HepG2 (cell line): ENCODE data around the gene TXNRD1. TPM values are rescaled to one million over a fixed set of nuclear protein-coding genes. Genes with fewer than 3 reads are reported as not detected.

ENCODE experiments used
- ATAC-seq: fragments of 200-7000 bp; cut with Tn5 transposase; 3 replicates; pipeline ENCODE4 v1.9.1; 2020; ENCODE audit warnings: mild to moderate bottlenecking, moderate library complexity
- BruUV-seq: library from RNA; stranded (reverse); fragments of 400-500 nt; replicated peaks from 2 replicates; lab custom pipeline; 2021; lab: Mats Ljungman, UMichigan
- CTCF ChIA-PET: fragments of 300-600 bp; formaldehyde crosslinking; extraction: SDS; loops from one replicate; lab custom pipeline; 2021; ENCODE audit warnings: low total read pairs, inconsistent platforms, low intra/inter-chr PET ratio; lab: Yijun Ruan, JAX
- POLR2A ChIA-PET: fragments of 350-600 bp; sonication (Branson Sonifier 250); formaldehyde crosslinking; loops from one replicate; lab custom pipeline; 2020; ENCODE audit warnings: antibody characterized with exemption, inconsistent platforms; lab: Yijun Ruan, JAX
- DNase-seq: peaks from one replicate; pipeline ENCODE4 v3.0.0-alpha.2; 2015; ENCODE audit warnings: low spot score
- FAIRE-seq: peaks from 3 replicates; lab custom pipeline; 2011; peaks lifted over from hg19 to GRCh38; lab: Jason Lieb, UNC
- H2AFZ ChIP-seq: one replicate; pipeline ENCODE4 v1.6.1; 2011; ENCODE audit warnings: low read length, inconsistent platforms
- H3K27ac ChIP-seq: fragments of 300-600 bp; 3 replicates; pipeline ENCODE4 v1.8.0; 2011; ENCODE audit warnings: mixed run types, mild to moderate bottlenecking, mixed read lengths, low read length, inconsistent platforms; ENCODE audit not compliant: insufficient read depth; ENCODE audit errors: extremely low read length
- H3K27me3 ChIP-seq, 2 experiments: fragments of 200-600 bp in 1 of 2; 2 replicates in 1 of 2; 3 replicates in 1 of 2; pipeline versions ENCODE4 v1.6.0 to v1.8.0; 2011; ENCODE audit warnings: low read length in 2 of 2, mild to moderate bottlenecking in 2 of 2, moderate library complexity in 2 of 2, inconsistent platforms in 1 of 2; ENCODE audit not compliant: insufficient read depth in 2 of 2, control insufficient read depth in 1 of 2
- H3K36me3 ChIP-seq, 2 experiments: fragments of 200-600 bp in 1 of 2; replicated peaks in 1 of 2; 2 replicates in 1 of 2; 3 replicates in 1 of 2; pipeline versions ENCODE4 v1.5.1 to v1.8.0; 2011; ENCODE audit warnings: low read length in 2 of 2, inconsistent platforms in 1 of 2; ENCODE audit not compliant: insufficient read depth in 2 of 2, control insufficient read depth in 1 of 2
- H3K4me1 ChIP-seq: 2 replicates; pipeline ENCODE4 v1.5.1; 2012; ENCODE audit warnings: low read length, inconsistent platforms; ENCODE audit not compliant: insufficient read depth
- H3K4me2 ChIP-seq: 2 replicates; pipeline ENCODE4 v1.6.0; 2011; ENCODE audit warnings: low read depth, low read length, inconsistent platforms
- H3K4me3 ChIP-seq, 3 experiments: fragments of 200-600 bp in 1 of 3; sonication (generic), shearing (Covaris generic) in 1 of 3; replicated peaks in 1 of 3; 2 replicates each; pipeline ENCODE4 v1.5.1; 2011 to 2016; ENCODE audit warnings: low read length in 3 of 3, inconsistent platforms in 2 of 3, low read depth in 2 of 3, mild to moderate bottlenecking in 2 of 3, control low read depth in 1 of 3, mixed read lengths in 1 of 3; ENCODE audit not compliant: insufficient read depth in 1 of 3
- H3K79me2 ChIP-seq: one replicate; pipeline ENCODE4 v1.6.1; 2011; ENCODE audit warnings: low read length, inconsistent platforms; ENCODE audit not compliant: insufficient read depth
- H3K9ac ChIP-seq: 2 replicates; pipeline ENCODE4 v1.6.0; 2011; ENCODE audit warnings: mild to moderate bottlenecking, low read depth, low read length, inconsistent platforms; ENCODE audit not compliant: insufficient read depth
- H3K9me3 ChIP-seq: 2 replicates; pipeline ENCODE4 v1.5.1; 2012; ENCODE audit warnings: mild to moderate bottlenecking, low read length
- H4K20me1 ChIP-seq: 2 replicates; pipeline ENCODE4 v1.6.0; 2011; ENCODE audit warnings: inconsistent platforms, mild to moderate bottlenecking, low read length, moderate library complexity; ENCODE audit not compliant: insufficient read depth
- RBM22 ChIP-seq: fragments of 200-400 bp; formaldehyde crosslinking; optimal IDR thresholded peaks from 2 replicates; pipeline ENCODE3; 2017; ENCODE audit warnings: mild to moderate bottlenecking, low read length, moderate library complexity
- ZNF264 ChIP-seq: sonication (generic); formaldehyde crosslinking; IDR thresholded peaks from 2 replicates; pipeline ENCODE4 v1.4.0; 2020; ENCODE audit warnings: missing genetic modification reagents
- ZNF609 ChIP-seq: sonication (generic); formaldehyde crosslinking; IDR thresholded peaks from 2 replicates; pipeline ENCODE4 v1.4.0; 2020; ENCODE audit warnings: mild to moderate bottlenecking, missing genetic modification reagents, borderline replicate concordance
- WGBS: methylation state at CpG from one replicate; pipeline ENCODE4 v1.1.6; 2017; ENCODE audit warnings: low lambda C conversion rate; 5-methylcytosine and 5-hydroxymethylcytosine counted together
- in situ Hi-C: cut with HindIII; loops from 2 replicates; pipeline ENCODE4 v1.10.0; 2017; ENCODE audit warnings: low pct_unique_long_range_greater_than_20kb; ENCODE audit not compliant: extremely low pct_ligation_motif_present
- intact Hi-C: fragments of 100-400 bp; cut with micrococcal nuclease; formaldehyde crosslinking; loops from one replicate; pipeline ENCODE4 v1.10.0; 2022; ENCODE audit not compliant: unreplicated experiment
- polyA plus RNA-seq, 8 experiments: library from polyadenylated mRNA; depleted of rRNA in 3 of 8; stranded (reverse) in 7 of 8; unstranded in 1 of 8; fragments of >200 nt; fragmentation: Illumina TruSeq in 4 of 8; extraction: Trizol in 4 of 8; gene quantifications; 2 replicates each; pipeline versions ENCODE4 v1.2.1 to v1.2.3, GENCODE V29; 2011 to 2016; ENCODE audit warnings: low read depth in 4 of 8, missing spikeins in 1 of 8, mixed read lengths in 1 of 8; ENCODE audit not compliant: insufficient read depth in 1 of 8
- total RNA-seq, 5 experiments: library from RNA; depleted of rRNA; stranded (reverse); fragments of >200 nt; fragmentation: Illumina TruSeq; extraction: Trizol; gene quantifications; 2 replicates each; pipeline ENCODE4 v1.2.3, GENCODE V29; 2016; ENCODE audit warnings: low read depth in 1 of 5
- TF ChIP-seq, protein P1 (sequence below): sonication (generic); formaldehyde crosslinking; IDR thresholded peaks from 2 replicates; pipeline ENCODE4 v1.8.1; 2023; ENCODE audit warnings: missing genetic modification reagents, inconsistent platforms, borderline replicate concordance

Gene TXNRD1
- total and polyA plus RNA-seq, 2 of the 13 experiments (the other 11 are each of a cell fraction or from before 2014, with no cell fraction given), result 54.0 to 190 TPM

GRCh38 chr12:104339663-104340062, 124.1 kb downstream of the TXNRD1 start:
- POLR2A ChIA-PET, result no interaction called here

More at GRCh38 chr12:104339663-104340062, 124.1 kb downstream of the TXNRD1 start:
- Histone ChIP-seq H3K4me2 (no peak overlapping the region), H3K36me3 (peaks cover 10 to 81% of the 10 kb centered on the region in 2 experiments)
- CTCF ChIA-PET, result no interaction called here
- TF ChIP-seq ZNF264 (CRISPR knock-in tag) (no peak), ZNF609 (CRISPR knock-in tag) (no peak), RBM22 (peak; percentile 55)
- TF ChIP-seq, protein P1, sequence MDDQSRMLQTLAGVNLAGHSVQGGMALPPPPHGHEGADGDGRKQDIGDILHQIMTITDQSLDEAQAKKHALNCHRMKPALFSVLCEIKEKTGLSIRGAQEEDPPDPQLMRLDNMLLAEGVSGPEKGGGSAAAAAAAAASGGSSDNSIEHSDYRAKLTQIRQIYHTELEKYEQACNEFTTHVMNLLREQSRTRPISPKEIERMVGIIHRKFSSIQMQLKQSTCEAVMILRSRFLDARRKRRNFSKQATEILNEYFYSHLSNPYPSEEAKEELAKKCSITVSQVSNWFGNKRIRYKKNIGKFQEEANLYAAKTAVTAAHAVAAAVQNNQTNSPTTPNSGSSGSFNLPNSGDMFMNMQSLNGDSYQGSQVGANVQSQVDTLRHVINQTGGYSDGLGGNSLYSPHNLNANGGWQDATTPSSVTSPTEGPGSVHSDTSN (CRISPR knock-in tag), result no peak
- TF ChIP-seq, all 625 proteins: peak for 1
- no TSS peak for BruUV-seq
- intact Hi-C loops, result no loop called here
- H3K27me3 ChIP-seq, result no peaks in the 10 kb centered on the region
- H3K9me3 ChIP-seq, result no peaks in the 10 kb centered on the region
- in situ Hi-C loops, result no loop called here
- no peak for DNase-seq
- ATAC-seq, result no peak
- H3K4me1 ChIP-seq, result no peaks in the 10 kb centered on the region
- FAIRE-seq, result no peak
- no peak overlapping the region for H3K4me3 ChIP-seq
- no peak overlapping the region for H2AFZ ChIP-seq
- H3K27ac ChIP-seq, result no peak overlapping the region
- no peaks in the 10 kb centered on the region for H3K79me2 ChIP-seq
- peaks cover 3% of the 10 kb centered on the region; the same call in 1 of the 2 replicates for H4K20me1 ChIP-seq
- WGBS, result 100% methylated on average over 2 of the region's 3 CpGs
- H3K9ac ChIP-seq, result no peak overlapping the region
